Memory B cell (primary cell): ENCODE results near the gene STAT3.
"Not testable (repeated sequence)": the region's sequence is repeated elsewhere in the genome, so short reads cannot be mapped to it uniquely, and the experiment has no call there.

Experiments
- ATAC-seq: fragments of 150-1000 bp; cut with Tn5 transposase; 2 replicates; pipeline ENCODE4 v1.10.0; 2021; ENCODE audit warnings: low read depth, mild to moderate bottlenecking, moderate library complexity
- DNase-seq, 2 donors: peaks; one replicate each; pipeline ENCODE4 v3.0.0; 2022; ENCODE audit warnings: low spot score in 2 of 2
- H3K27ac Mint-ChIP-seq: one replicate; pipeline ENCODE4 v1.8.0; 2022; ENCODE audit warnings: mild to moderate bottlenecking, moderate library complexity, mixed read lengths
- H3K27me3 Mint-ChIP-seq: one replicate; pipeline ENCODE4 v1.8.0; 2022; ENCODE audit warnings: mixed read lengths
- H3K36me3 Mint-ChIP-seq: one replicate; pipeline ENCODE4 v1.8.0; 2022; ENCODE audit warnings: mild to moderate bottlenecking, mixed read lengths
- H3K4me1 Mint-ChIP-seq: one replicate; pipeline ENCODE4 v1.8.0; 2022; ENCODE audit warnings: mixed read lengths
- H3K4me3 Mint-ChIP-seq: one replicate; pipeline ENCODE4 v1.8.0; 2022; ENCODE audit warnings: mild to moderate bottlenecking, moderate library complexity, mixed read lengths
- H3K9me3 Mint-ChIP-seq: one replicate; pipeline ENCODE4 v1.8.0; 2022; ENCODE audit warnings: mixed read lengths

The STAT3 gene

DNA sequence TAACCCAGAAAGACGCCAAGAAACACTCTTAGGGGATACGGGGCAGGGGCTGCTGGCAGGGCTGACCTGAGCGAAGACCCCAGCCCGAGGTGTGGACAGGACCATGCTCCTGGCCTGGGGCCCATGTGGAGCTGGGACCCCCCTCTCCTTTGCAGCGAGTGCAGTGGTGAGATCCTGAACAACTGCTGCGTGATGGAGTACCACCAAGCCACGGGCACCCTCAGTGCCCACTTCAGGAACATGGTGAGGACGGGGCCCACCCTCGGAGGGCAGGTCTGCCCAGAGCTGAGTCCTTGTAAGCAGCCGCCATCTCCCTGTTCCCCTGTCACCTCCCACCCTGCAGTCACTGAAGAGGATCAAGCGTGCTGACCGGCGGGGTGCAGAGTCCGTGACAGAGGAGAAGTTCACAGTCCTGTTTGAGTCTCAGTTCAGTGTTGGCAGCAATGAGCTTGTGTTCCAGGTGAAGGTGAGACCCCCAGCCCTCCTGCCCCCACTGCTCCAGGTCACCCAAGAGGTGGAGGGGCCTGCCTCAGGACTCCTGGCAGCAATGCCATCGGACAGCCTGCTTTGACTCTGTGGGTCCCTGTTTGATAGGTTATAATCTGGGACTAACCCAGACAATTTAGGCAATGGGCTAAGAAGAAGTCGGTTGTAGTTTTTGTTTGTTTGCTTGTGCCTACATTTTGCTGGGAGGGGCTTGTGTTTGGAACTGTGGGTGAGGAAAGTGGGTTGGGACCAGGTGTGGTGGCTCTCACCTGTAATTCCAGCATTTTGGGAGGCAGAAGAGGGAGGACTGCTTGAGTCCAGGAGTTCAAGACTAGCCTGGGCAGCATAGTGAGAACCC lies 83.8 kb downstream of the STAT3 start:
- no peak overlapping the region for H3K27ac Mint-ChIP-seq
- DNase-seq = no peak
- no peak for ATAC-seq
- no peaks in the 10 kb centered on the region for H3K27me3 Mint-ChIP-seq
- no peak overlapping the region for H3K4me3 Mint-ChIP-seq
- no peaks in the 10 kb centered on the region for H3K4me1 Mint-ChIP-seq
- H3K9me3 Mint-ChIP-seq = no peaks in the 10 kb centered on the region
- peaks cover 51% of the 10 kb centered on the region for H3K36me3 Mint-ChIP-seq

DNA sequence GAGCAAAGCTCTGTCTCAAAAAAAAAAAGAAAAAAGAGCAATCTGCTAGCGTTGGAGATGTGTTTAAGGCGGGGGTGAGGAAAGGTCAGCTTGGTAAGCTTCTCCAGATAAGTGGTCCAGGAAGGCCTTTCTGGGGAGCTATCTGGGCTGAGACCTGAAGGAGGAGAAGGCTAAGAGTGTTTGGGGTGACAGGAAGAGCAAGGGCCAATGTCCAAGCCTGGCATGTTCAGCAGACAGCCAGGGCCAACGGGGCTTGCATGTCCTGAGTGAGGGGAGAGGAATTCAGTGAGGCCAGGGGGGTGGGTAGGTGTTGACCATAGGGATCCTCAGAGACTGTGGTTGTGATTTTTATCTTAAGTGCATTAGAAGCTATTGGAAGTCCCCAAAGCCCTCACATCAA lies 84.5 kb downstream of the STAT3 start:
- no peaks in the 10 kb centered on the region for H3K4me1 Mint-ChIP-seq
- no peaks in the 10 kb centered on the region for H3K27me3 Mint-ChIP-seq
- no peak for ATAC-seq
- peaks cover 48% of the 10 kb centered on the region for H3K36me3 Mint-ChIP-seq
- no peak overlapping the region for H3K4me3 Mint-ChIP-seq
- no peak overlapping the region for H3K27ac Mint-ChIP-seq
- no peak for DNase-seq
- no peaks in the 10 kb centered on the region for H3K9me3 Mint-ChIP-seq

DNA sequence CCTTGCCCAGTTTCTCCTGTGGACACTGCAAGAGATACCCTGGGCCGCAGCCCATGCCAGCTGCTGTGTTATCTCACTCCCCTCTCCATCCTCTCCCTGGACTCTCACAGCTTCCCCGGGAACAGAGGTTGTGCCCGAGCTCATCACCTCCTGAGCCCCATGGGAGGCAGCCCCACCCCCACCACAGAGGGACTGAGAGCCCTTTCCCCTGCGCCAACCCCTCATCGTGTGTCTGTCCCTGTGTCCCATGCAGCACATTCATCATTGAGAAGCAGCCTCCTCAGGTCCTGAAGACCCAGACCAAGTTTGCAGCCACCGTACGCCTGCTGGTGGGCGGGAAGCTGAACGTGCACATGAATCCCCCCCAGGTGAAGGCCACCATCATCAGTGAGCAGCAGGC lies 87.2 kb downstream of the STAT3 start:
- no peak for DNase-seq
- no peak overlapping the region for H3K27ac Mint-ChIP-seq

DNA sequence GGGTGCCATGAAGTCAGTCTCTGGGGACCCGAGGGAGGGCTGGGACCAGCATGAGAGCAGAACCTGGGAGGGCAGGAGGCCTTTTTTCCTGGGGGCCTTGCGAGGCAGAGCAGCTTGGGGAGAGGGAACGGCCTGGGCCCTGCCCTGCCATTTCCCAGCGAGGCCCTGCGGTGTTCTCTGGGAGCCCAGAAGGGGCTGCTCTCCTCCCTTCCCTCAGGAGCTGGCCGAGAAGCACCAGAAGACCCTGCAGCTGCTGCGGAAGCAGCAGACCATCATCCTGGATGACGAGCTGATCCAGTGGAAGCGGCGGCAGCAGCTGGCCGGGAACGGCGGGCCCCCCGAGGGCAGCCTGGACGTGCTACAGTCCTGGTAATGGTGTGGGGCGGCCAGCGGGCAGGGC lies 88.3 kb downstream of the STAT3 start:
- DNase-seq, H3K4me3 Mint-ChIP-seq, H3K4me1 Mint-ChIP-seq, H3K27ac Mint-ChIP-seq, ATAC-seq, H3K9me3 Mint-ChIP-seq, H3K27me3 Mint-ChIP-seq: not testable (repeated sequence)
- peaks cover 44% of the 10 kb centered on the region for H3K36me3 Mint-ChIP-seq

More for the DNA sequence above, 87.2 kb downstream of the STAT3 start:
- Mint-ChIP-seq H3K4me1 (no peaks in the 10 kb centered on the region), H3K9me3 (no peaks in the 10 kb centered on the region), H3K36me3 (peaks cover 40% of the 10 kb centered on the region), H3K27me3 (no peaks in the 10 kb centered on the region), H3K4me3 (no peak overlapping the region)
- no peak for ATAC-seq

DNA sequence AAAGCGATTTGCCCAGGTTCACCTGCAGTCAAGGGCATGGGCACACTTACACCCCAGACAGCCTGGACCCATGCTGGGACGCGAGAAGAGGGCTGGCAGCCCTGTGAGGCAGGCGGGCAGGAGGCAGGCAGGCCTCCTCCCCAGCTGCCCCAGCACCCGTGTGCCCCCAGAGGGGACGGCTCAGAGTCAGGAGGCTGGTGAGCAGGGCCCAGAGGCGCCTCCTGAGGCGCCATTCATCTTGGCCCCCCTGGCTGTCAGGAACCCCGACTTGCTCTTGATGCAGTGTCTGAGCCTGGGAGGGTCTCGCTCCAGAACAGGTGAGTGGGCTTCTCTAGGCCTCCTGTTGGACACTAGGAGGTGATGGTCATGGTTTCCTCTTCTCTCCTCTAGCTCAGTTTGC lies 88.9 kb downstream of the STAT3 start:
- H3K4me1 Mint-ChIP-seq, H3K27ac Mint-ChIP-seq, DNase-seq, H3K27me3 Mint-ChIP-seq, H3K4me3 Mint-ChIP-seq, H3K9me3 Mint-ChIP-seq, ATAC-seq: not testable (repeated sequence)
- peaks cover 40% of the 10 kb centered on the region for H3K36me3 Mint-ChIP-seq

DNA sequence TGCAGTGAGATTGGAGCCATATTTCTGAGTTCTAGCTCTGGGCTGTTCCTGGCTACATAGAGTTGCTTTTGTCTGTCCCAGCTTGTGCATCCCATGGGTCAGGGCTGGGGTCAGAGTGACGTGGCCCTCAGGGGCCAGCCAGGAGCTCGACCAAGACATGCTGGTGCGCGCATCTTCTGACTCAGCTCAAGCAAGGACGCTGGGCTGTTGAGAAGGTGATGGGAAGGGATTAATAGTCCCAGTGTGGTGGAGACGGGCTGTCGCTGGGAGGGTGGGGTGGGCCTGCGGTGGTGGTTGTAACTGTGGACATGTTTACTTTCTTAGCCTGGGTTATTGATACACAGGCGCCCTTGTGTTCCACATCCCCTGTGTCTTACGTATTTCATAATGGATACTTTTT lies 90.5 kb downstream of the STAT3 start:
- not testable (repeated sequence) for H3K4me1 Mint-ChIP-seq, H3K9me3 Mint-ChIP-seq, H3K4me3 Mint-ChIP-seq, ATAC-seq, H3K27me3 Mint-ChIP-seq, H3K27ac Mint-ChIP-seq, DNase-seq
- H3K36me3 Mint-ChIP-seq = peaks cover 32% of the 10 kb centered on the region

DNA sequence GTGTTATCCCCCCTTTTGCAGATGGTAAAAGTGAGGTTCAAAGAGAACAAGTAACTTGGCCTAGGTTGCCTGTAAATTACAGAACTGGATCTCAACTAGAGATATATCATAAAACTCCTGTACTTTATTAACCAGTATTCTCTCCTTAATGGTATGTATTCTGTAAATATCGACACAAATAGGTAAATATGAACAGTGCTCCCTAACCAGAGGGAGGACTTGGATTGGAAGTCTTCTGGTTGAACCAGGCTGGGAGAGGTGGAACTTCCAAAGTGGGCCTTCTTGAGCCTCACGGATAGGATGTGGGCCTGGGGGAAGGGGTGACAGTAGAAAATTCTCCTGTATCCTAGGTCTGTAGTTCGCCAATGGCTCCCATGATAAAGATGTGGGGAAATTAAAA lies 92.2 kb downstream of the STAT3 start:
- H3K4me1 Mint-ChIP-seq = peaks cover 9% of the 10 kb centered on the region
- H3K4me3 Mint-ChIP-seq = no peak overlapping the region
- H3K27me3 Mint-ChIP-seq = no peaks in the 10 kb centered on the region
- peaks cover 25% of the 10 kb centered on the region for H3K36me3 Mint-ChIP-seq
- DNase-seq = no peak
- H3K9me3 Mint-ChIP-seq = no peaks in the 10 kb centered on the region
- ATAC-seq = no peak
- H3K27ac Mint-ChIP-seq = no peak overlapping the region

DNA sequence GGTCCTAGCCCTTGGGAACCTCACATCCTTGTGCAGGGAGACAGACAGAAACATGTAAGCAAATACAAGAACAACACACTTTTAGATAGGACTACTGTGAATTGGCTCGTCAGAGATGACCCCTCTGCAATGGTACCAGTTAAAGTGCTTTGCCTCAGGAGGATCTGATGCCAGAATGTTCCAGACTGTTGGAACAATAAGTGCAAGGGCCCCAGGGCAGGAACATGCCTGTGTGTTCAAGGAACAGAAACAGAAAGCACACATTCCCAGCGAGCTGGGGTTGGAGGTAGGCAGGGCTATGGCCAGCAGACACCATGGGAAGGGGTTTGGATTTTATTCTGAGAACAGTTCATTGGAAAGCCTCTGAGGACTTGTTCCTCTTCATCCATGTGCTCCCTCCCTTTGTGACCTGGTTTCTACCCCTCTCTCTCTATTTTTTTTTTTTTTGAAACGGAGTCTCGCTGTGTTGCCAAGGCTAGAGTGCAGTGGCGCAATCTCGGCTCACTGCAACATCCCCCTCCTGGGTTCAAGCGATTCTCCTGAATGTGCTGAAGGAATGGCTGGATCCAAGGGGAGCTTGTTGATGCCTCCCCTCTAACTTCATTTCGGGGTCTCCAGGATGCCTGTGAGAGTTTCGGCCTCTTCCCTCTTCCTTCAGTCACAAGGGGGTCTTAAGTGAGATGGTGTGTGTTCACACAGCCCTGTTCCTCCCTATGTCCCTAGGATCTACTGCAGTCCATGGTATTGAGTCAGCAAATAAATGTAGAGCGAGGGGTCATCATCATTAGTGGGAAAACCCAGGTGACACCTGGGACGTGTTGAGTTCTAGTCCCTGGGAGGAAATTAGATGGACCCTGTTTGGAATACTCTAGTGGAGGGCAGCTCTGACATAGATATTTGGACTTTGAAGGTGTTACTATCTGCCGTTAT lies 93.5 kb downstream of the STAT3 start:
- DNase-seq = no peak
- ATAC-seq = no peak
- H3K27me3 Mint-ChIP-seq = no peaks in the 10 kb centered on the region
- no peak overlapping the region for H3K4me3 Mint-ChIP-seq
- H3K9me3 Mint-ChIP-seq = no peaks in the 10 kb centered on the region
- no peak overlapping the region for H3K27ac Mint-ChIP-seq
- H3K4me1 Mint-ChIP-seq = peaks cover 14% of the 10 kb centered on the region
- peaks cover 23% of the 10 kb centered on the region for H3K36me3 Mint-ChIP-seq

DNA sequence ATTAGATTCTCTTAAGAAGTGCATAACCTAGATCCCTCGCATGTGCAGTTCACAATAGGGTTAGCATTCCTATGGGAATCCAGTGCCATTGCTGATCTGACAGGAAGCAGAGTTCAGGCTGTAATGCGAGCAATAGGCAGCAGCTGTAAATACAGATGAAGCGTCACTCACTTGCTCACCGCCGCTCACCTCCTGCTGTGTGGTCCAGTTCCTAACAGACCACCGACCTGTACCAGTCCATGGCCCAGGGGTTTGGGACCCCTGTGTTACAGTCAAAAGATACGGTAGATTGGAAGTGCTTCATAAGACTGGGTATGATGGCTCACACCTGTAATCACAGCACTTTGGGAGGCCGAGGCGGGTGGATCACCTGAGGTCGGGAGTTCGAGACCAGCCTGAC lies 97.1 kb downstream of the STAT3 start:
- H3K4me3 Mint-ChIP-seq = no peak overlapping the region
- no peak for ATAC-seq

DNA sequence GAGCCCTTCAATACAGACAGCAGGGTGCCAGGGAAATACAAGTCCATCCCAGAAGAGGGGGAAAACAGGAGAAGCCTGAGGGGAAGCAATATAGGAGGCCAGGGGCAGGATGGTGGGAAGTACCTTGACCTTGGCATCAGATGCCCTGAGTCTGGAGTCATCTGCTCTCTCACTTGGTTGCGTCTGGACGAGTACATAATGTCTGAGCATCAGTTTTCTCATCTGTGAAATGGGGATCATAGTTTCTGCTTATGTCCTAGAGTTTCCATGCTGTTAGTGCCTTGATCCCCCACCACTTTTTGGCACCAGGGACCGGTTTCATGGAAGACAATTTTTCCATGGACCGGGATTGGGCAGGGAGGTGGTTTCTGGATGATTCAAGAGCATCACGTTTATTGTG lies 97.7 kb downstream of the STAT3 start:
- peaks cover 37% of the 10 kb centered on the region for H3K4me1 Mint-ChIP-seq
- H3K9me3 Mint-ChIP-seq = no peaks in the 10 kb centered on the region
- no peaks in the 10 kb centered on the region for H3K27me3 Mint-ChIP-seq
- no peak overlapping the region for H3K4me3 Mint-ChIP-seq
- peaks cover 16% of the 10 kb centered on the region for H3K36me3 Mint-ChIP-seq
- H3K27ac Mint-ChIP-seq = peak overlapping the region; percentile 66
- no peak for DNase-seq
- ATAC-seq = no peak

More for the DNA sequence above, 97.1 kb downstream of the STAT3 start:
- no peak for DNase-seq
- peaks cover 19% of the 10 kb centered on the region for H3K36me3 Mint-ChIP-seq
- no peaks in the 10 kb centered on the region for H3K27me3 Mint-ChIP-seq
- peaks cover 35% of the 10 kb centered on the region for H3K4me1 Mint-ChIP-seq
- no peaks in the 10 kb centered on the region for H3K9me3 Mint-ChIP-seq
- peak overlapping the region; percentile 66 for H3K27ac Mint-ChIP-seq

DNA sequence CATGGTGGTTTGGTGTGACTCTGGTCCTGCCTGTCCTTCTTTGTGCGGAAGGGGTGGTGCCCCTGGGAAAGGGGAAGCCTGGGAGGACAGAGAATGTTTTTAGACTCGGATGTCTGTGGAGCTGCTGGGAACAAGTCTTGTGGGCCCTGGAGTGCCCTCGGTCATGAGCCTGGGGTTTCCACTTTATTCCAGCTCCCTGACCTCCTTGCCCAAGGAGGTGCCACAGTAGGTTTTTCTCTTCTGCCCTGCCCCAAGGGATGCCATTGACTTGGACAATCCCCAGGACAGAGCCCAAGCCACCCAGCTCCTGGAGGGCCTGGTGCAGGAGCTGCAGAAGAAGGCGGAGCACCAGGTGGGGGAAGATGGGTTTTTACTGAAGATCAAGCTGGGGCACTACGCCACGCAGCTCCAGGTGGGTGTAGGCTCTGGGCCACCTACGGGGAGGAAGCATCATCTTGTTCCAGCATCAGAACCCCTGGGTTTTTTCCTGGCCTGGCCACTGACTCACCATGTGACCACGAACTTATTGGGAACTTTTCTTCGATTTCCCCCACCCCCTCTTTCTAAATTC lies 98.5 kb downstream of the STAT3 start:
- H3K4me3 Mint-ChIP-seq = peak overlapping the region; percentile 94
- no peak for DNase-seq
- peaks cover 37% of the 10 kb centered on the region for H3K4me1 Mint-ChIP-seq
- H3K27me3 Mint-ChIP-seq = no peaks in the 10 kb centered on the region
- no peak for ATAC-seq
- H3K9me3 Mint-ChIP-seq = no peaks in the 10 kb centered on the region
- peaks cover 12% of the 10 kb centered on the region for H3K36me3 Mint-ChIP-seq
- peak overlapping the region; percentile 95 for H3K27ac Mint-ChIP-seq

DNA sequence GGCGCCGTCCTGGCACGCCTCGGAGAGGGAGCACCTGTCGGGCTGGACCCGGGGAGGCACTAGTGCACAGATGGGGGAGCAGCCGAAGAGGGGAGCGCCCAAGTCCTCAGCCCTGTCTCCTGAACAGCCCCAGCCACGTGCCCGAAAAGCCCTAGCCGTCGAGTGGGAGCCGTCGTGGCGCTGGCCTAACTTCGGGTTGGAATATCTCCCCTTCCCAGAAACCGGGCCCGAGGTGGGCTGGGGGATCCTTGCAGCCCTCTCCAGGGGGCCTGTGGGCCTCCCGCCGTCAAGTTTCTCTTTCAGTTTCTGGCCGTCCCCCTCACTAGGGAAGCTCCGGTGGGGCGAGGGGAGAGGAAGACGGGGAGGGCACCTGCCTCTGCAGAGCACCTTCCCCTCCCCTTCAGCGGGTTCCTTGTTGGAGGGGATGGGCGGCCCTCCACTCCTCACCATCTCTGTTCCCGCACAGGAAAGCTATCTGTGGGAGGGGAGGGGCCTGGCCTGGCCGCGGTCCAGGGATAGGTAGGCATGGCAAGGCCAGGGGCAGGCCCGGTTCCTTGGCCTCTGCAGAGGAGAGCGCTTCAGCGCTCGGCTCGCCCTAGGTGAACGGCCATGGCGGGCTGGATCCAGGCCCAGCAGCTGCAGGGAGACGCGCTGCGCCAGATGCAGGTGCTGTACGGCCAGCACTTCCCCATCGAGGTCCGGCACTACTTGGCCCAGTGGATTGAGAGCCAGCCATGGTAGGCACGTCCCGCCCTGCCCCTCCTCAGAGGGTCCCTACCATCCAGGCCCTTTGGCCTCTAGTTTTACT lies 99.2 kb downstream of the STAT3 start:
- Mint-ChIP-seq H3K27me3 (no peaks in the 10 kb centered on the region), H3K27ac (peak overlapping the region; percentile 95), H3K4me3 (peak overlapping the region; percentile 94), H3K4me1 (peaks cover 36% of the 10 kb centered on the region), H3K9me3 (no peaks in the 10 kb centered on the region), H3K36me3 (peaks cover 12% of the 10 kb centered on the region)
- peak in 1 of 2 donors; percentile 29 for DNase-seq
- ATAC-seq = peak; percentile 35

DNA sequence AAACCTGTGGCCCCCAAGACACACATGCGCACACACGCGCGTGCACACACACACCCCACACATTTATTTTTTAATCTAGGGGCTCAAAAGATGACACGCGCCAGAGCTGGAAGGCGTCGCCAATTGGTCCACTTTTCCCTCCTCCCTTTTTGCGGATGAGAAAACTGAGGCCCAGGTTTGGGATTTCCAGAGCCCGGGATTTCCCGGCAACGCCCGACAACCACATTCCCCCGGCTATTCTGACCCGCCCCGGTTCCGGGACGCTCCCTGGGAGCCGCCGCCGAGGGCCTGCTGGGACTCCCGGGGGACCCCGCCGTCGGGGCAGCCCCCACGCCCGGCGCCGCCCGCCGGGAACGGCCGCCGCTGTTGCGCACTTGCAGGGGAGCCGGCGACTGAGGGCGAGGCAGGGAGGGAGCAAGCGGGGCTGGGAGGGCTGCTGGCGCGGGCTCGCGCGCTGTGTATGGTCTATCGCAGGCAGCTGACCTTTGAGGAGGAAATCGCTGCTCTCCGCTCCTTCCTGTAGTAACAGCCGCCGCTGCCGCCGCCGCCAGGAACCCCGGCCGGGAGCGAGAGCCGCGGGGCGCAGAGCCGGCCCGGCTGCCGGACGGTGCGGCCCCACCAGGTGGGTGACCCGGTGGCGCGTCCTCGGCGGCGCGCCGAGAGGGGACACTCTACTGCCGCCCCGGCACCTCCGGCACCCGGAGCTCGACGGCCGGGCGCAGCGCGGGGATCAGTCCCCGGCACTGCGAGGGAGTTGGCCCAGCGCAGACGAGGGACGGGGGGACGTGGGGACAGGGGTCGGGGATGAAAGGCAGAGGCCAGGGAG lies 100.1 kb downstream of the STAT3 start, which contains the start of gene STAT5A:
TSS of gene STAT5A (plus strand) at position 522 of the 826 bp plus-strand sequence. CDS start 914 bp downstream, outside the sequence.
- H3K27me3 Mint-ChIP-seq = no peaks in the 10 kb centered on the region
- peak within 1 kb of the TSS; percentile 94 for H3K4me3 Mint-ChIP-seq
- DNase-seq = peak; percentile 68 to 74
- H3K36me3 Mint-ChIP-seq = peaks cover 9% of the 10 kb centered on the region
- peaks cover 33% of the 10 kb centered on the region for H3K4me1 Mint-ChIP-seq
- H3K9me3 Mint-ChIP-seq = no peaks in the 10 kb centered on the region
- ATAC-seq = peak; percentile 79
- H3K27ac Mint-ChIP-seq = peak within 1 kb of the TSS; percentile 95
